Activated T-cell treated with anti-CD3 and anti-CD28 coated beads, Interleukin-2, amount 50 U/mL, for 24 hours (primary cell): Measurements from ENCODE around the gene NXPE3.
A peak's percentile ranks its signal among the peaks of the same experiment; 100 is the strongest.

Experiments used
- DNase-seq: peaks from one replicate; pipeline ENCODE4 v3.0.0-alpha.2; 2020
- H3K27ac Mint-ChIP-seq: 2 replicates; pipeline ENCODE4 v1.8.0; 2020; ENCODE audit warnings: mild to moderate bottlenecking, mixed read lengths
- H3K27me3 Mint-ChIP-seq: 2 replicates; pipeline ENCODE4 v1.8.0; 2020; ENCODE audit warnings: mixed read lengths
- H3K36me3 Mint-ChIP-seq: 2 replicates; pipeline ENCODE4 v1.8.0; 2020; ENCODE audit warnings: low read depth, mixed read lengths
- H3K4me1 Mint-ChIP-seq: 2 replicates; pipeline ENCODE4 v1.8.0; 2020; ENCODE audit warnings: low read depth, mixed read lengths
- H3K4me3 Mint-ChIP-seq: 2 replicates; pipeline ENCODE4 v1.8.0; 2020; ENCODE audit warnings: mild to moderate bottlenecking, moderate library complexity, mixed read lengths
- H3K9me3 Mint-ChIP-seq: 2 replicates; pipeline ENCODE4 v1.8.0; 2020; ENCODE audit warnings: mixed read lengths

Gene NXPE3

DNA sequence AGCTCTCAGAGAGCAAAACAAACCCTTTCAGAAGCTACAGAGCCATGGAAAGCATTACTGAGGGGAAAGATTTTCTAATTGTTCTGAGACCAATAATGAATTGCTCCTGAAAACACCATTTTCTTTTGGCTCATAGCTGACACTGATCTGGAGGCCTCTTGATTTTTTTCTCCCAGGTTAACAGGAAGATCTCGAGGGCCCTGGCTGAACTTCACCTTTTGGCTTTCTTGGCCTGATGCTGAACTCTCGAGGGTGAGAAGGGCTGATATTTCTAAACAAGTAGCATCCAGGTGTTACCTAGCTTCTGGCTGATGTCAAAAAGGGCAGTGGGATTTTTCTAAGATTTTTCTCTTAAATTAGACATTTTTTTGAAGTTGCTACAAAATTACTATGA, 50.4 kb downstream of the NXPE3 start:
- DNase-seq, result no peak
- peaks cover 85% of the 10 kb centered on the region for H3K4me1 Mint-ChIP-seq
- H3K36me3 Mint-ChIP-seq, result peaks cover 45% of the 10 kb centered on the region
- H3K9me3 Mint-ChIP-seq, result no peaks in the 10 kb centered on the region
- no peaks in the 10 kb centered on the region for H3K27me3 Mint-ChIP-seq
- H3K27ac Mint-ChIP-seq, result peak overlapping the region; percentile 95
- peak overlapping the region; percentile 82 for H3K4me3 Mint-ChIP-seq

- Mint-ChIP-seq H3K27ac (peak overlapping the region; percentile 95), H3K4me3 (peak overlapping the region; percentile 82), H3K9me3 (no peaks in the 10 kb centered on the region), H3K36me3 (peaks cover 47% of the 10 kb centered on the region), H3K4me1 (peaks cover 84% of the 10 kb centered on the region), H3K27me3 (no peaks in the 10 kb centered on the region)
- DNase-seq, result no peak
These were observed 50.9 kb downstream of the NXPE3 start for GRCh38 chr3:101829874-101830273.

DNA sequence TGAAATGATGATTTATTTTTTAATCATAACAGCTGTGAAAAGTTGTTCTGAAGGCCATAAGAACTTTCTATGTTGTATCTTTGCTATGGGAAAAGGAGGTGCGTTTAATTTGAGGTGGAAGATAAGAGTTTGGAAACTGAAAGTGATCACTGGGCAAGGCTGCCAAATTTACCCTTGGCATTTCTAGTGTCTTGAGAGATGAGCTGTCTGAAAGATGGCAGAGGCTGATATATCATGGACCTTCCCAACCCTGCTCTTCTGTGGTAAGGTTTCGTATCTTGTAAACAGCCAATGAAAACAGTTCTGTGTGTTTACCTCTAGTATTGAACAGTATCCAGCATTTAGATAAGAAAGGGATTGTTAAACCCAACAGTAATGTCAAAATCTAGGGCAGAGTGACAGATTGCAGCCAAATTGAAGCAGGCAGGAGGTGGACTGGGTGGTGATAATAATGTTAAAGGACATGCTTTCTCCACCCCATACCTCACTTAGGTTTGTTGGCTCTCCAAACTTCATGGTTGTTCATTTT, 54.5 kb downstream of the NXPE3 start:
- no peaks in the 10 kb centered on the region for H3K9me3 Mint-ChIP-seq
- H3K4me1 Mint-ChIP-seq, result peaks cover 77% of the 10 kb centered on the region
- H3K27ac Mint-ChIP-seq, result peak overlapping the region; percentile 9
- H3K36me3 Mint-ChIP-seq, result peaks cover 66% of the 10 kb centered on the region
- no peak for DNase-seq
- H3K4me3 Mint-ChIP-seq, result no peak overlapping the region
- H3K27me3 Mint-ChIP-seq, result no peaks in the 10 kb centered on the region

DNA sequence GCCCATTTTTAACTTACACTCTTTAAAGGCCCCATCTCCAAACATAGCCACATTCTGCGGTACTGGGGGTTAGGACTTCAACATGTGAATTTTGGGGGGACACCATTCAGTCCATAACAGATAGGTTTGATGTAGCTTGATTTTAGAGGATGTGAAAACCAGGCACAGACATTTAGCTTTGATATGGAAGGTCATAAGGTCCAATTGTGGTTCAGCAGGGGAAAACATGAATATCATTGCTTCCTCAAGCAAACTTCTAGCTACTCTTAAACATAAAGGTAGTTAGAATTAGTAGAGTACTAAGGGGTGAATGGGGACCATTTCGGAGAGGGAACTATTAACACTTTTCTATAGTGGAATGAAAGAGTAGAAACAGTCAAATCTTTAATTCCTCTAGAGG, 56.7 kb downstream of the NXPE3 start:
- DNase-seq, result no peak
- Mint-ChIP-seq H3K36me3 (peaks cover 55% of the 10 kb centered on the region), H3K27me3 (no peaks in the 10 kb centered on the region), H3K4me1 (peaks cover 56% of the 10 kb centered on the region), H3K4me3 (no peak overlapping the region), H3K27ac (no peak overlapping the region), H3K9me3 (no peaks in the 10 kb centered on the region)

GRCh38 chr3:101836160-101836559, 57.1 kb downstream of the NXPE3 start:
- Mint-ChIP-seq H3K4me1 (peaks cover 52% of the 10 kb centered on the region), H3K27ac (no peak overlapping the region), H3K9me3 (no peaks in the 10 kb centered on the region), H3K36me3 (peaks cover 53% of the 10 kb centered on the region), H3K27me3 (no peaks in the 10 kb centered on the region), H3K4me3 (no peak overlapping the region)
- no peak for DNase-seq

DNA sequence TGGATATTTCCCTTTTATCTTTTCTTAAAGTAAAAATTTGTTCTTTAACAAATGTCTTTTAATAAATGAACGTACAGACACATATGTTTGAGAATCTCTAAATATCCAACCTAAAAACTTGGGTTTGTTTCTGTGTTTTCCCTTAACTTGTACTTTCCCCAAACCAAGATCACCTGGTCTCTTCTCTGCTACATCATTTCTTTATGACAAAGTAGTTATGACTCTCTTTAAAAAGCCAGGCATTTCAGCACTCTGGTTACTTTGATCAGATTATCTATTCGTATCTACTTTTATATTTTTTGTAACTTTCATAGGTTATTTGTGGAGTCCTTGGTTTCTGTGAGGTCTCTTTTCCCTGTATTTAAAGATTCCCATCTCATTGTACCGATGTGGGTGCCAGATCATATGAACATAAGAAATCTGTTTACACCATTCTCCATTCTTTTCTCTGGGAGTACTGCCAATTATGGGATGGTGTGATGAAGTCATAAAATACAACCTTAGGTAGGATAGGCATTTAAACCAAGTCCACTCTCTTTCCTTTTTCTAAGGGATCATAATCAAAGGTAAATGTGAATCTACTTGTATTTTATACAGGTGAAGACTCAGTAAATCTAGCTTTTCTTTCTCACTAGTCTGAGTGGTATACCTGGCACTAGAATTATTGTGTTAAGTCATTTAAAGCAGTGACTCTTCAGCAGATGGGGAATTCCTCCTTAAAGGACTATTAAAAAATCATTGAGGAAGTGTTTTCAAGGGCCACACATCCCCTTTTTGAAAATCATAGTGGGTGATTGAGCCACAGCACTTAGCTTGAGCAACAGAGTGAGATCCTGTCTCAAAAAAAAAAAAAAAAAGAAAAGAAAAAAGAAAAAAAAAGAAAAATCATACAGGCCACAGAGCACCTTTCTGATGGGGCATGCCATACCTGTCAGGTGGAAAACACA, 57.9 kb downstream of the NXPE3 start:
- DNase-seq, result no peak
- Mint-ChIP-seq H3K4me1 (peaks cover 46% of the 10 kb centered on the region), H3K36me3 (peaks cover 50% of the 10 kb centered on the region), H3K9me3 (peaks cover 1% of the 10 kb centered on the region), H3K4me3 (no peak overlapping the region), H3K27ac (no peak overlapping the region), H3K27me3 (no peaks in the 10 kb centered on the region)

DNA sequence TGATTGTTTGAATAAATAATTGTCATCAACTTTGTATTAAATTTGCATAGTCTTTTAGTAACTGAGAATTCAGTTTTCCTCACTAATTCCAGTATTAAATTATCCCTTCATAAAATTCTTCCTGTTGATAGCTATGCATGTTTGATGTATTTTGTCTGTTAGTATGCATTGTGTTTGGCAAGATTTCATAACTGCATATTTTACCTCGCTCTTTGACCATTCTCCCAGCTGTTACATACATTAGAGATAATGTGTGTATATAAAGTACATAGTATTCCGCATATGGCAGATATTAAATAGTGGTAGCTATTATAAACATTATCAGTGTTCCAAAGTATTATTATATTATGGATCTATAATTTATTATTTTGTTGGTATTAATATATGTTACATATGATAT, 59.7 kb downstream of the NXPE3 start:
- Mint-ChIP-seq H3K27ac (no peak overlapping the region), H3K9me3 (peaks cover 6% of the 10 kb centered on the region), H3K4me1 (peaks cover 32% of the 10 kb centered on the region), H3K36me3 (peaks cover 46% of the 10 kb centered on the region), H3K27me3 (no peaks in the 10 kb centered on the region), H3K4me3 (no peak overlapping the region)
- no peak for DNase-seq

DNA sequence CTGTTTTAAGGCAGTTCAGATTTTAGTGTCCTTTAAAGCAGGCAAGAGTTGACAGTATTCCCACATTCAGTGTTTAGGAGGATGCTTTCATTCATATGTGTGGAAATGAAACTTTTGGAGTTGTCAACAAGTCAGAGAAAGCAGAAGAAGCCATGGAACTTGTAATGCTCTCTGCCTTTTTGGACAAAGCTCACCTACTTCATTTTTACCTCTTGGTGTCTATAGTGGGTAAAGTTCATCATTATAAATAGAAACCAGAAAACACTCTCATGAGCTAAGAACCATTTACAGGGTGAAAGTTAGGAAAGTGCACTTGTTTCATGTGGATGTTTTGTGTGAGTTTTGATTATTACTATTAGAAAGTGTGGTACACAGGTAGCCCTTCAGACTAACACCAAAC, 61.1 kb downstream of the NXPE3 start:
- H3K36me3 Mint-ChIP-seq, result peaks cover 35% of the 10 kb centered on the region

DNA sequence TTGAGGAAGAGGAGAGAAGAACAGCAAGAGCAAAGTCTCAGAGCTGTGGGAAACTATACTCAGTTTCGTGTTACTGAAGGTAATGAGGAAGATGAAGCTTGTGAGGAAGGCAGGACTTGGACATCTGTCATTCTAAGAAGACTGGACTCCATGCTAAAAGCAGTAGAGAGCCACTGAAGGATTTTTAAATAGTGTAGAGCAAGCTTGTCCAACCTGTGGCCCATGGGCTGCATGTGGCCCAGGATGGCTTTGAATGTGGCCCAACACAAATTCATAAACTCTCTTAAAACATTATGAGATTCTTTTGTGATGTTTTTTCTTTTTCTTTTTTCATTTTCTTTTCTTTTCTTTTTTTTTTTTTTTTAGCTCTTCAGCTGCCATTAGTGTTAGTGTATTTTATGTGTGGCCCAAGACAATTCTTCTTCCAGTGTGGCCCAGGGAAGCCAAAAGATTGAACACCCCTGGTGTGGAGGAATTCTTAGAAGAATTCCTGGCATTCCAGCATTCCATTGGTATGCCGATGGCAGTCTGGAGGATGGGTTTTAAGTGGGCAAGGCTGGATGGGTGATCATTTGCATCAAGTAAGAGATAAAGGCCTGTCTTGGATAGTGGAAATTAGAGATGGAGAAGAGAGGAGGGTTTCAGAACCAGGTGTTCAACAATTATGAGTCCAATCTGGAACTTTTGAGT, 63.4 kb downstream of the NXPE3 start:
- Mint-ChIP-seq H3K27ac (no peak overlapping the region), H3K27me3 (no peaks in the 10 kb centered on the region), H3K36me3 (peaks cover 20% of the 10 kb centered on the region), H3K4me3 (no peak overlapping the region), H3K9me3 (peaks cover 6% of the 10 kb centered on the region), H3K4me1 (peaks cover 7% of the 10 kb centered on the region)
- DNase-seq, result no peak

More for the DNA sequence above, 61.1 kb downstream of the NXPE3 start:
- no peak for DNase-seq
- Mint-ChIP-seq H3K9me3 (peaks cover 6% of the 10 kb centered on the region), H3K4me3 (no peak overlapping the region), H3K4me1 (peaks cover 22% of the 10 kb centered on the region), H3K27me3 (no peaks in the 10 kb centered on the region), H3K27ac (no peak overlapping the region)

DNA sequence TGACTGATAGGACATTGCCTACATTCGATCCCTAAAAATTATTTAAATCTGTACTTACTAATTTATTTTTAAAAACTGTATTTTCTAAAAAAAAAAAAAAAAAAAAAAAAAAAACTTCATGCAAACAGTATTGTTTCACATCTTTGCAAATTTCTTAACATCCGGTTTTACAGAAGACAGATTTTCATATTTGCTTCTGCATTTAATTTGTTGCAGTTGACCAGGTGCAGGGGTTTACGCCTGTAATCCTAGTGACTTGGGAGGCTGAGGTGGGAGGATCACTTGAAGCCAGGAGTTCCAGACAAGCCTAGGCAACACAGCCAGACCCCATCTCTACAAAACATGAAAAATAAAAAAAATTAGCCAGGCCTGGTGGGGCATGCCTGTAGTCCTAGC, 63.9 kb downstream of the NXPE3 start:
- Mint-ChIP-seq H3K27me3 (no peaks in the 10 kb centered on the region), H3K27ac (no peak overlapping the region), H3K36me3 (peaks cover 18% of the 10 kb centered on the region), H3K4me1 (peaks cover 9% of the 10 kb centered on the region), H3K9me3 (peaks cover 6% of the 10 kb centered on the region), H3K4me3 (no peak overlapping the region)
- no peak for DNase-seq

DNA sequence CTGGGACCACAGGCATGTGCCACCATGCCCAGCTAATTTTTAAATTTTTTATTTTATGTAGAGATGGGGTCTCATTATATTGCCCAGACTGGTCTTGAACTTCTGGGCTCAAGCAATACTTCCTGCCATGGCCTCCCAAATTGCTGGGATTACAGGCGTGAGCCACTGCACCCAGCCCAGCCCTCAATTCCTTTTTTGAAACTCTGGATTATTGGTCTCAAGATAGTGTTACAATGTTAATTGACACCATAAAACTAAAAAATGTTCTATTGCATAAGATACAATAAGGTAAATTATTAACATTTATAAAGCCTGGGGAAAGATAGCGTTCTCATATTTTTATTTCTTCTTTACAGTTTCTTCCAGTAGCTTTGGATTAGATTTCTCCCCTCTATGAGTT, 66.4 kb downstream of the NXPE3 start:
- Mint-ChIP-seq H3K9me3 (peaks cover 6% of the 10 kb centered on the region), H3K27me3 (no peaks in the 10 kb centered on the region), H3K27ac (no peak overlapping the region), H3K4me3 (no peak overlapping the region), H3K4me1 (peaks cover 18% of the 10 kb centered on the region), H3K36me3 (peaks cover 20% of the 10 kb centered on the region)
- DNase-seq, result no peak

- DNase-seq, result no peak
- Mint-ChIP-seq H3K4me3 (no peak overlapping the region), H3K36me3 (peaks cover 33% of the 10 kb centered on the region), H3K9me3 (peaks cover 6% of the 10 kb centered on the region), H3K4me1 (peaks cover 27% of the 10 kb centered on the region), H3K27me3 (no peaks in the 10 kb centered on the region), H3K27ac (no peak overlapping the region)
These were observed 67.7 kb downstream of the NXPE3 start for GRCh38 chr3:101846709-101847108.

DNA sequence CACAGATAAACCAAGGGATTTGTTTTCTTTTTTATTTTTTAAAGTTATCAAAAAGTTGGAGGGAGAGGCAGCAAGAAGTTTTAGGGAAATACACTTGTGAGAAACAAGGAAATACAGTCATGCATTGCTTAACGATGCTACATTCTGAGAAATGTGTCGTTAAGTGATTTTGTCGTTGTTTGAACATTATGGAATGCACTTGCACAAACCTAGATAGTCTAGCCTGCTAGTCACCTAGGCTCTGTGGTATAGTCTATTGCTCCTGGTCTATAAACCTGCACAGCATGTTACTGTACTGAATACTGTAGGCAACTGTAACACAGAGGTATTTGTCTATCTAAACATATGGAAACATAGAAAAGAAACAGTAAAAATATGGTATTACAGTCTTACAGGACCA, 68.3 kb downstream of the NXPE3 start:
- Mint-ChIP-seq H3K4me3 (no peak overlapping the region), H3K27ac (no peak overlapping the region), H3K27me3 (no peaks in the 10 kb centered on the region), H3K4me1 (peaks cover 31% of the 10 kb centered on the region), H3K36me3 (peaks cover 35% of the 10 kb centered on the region), H3K9me3 (peaks cover 2% of the 10 kb centered on the region)
- DNase-seq, result no peak

- Mint-ChIP-seq H3K4me1 (peaks cover 41% of the 10 kb centered on the region), H3K27me3 (no peaks in the 10 kb centered on the region), H3K9me3 (no peaks in the 10 kb centered on the region), H3K36me3 (peaks cover 37% of the 10 kb centered on the region), H3K4me3 (peak overlapping the region; percentile 97), H3K27ac (peak overlapping the region; percentile 89)
- no peak for DNase-seq
These were observed 69.3 kb downstream of the NXPE3 start for GRCh38 chr3:101848326-101848725.
